ENCODE measurements around the gene CBLB.

DNA sequence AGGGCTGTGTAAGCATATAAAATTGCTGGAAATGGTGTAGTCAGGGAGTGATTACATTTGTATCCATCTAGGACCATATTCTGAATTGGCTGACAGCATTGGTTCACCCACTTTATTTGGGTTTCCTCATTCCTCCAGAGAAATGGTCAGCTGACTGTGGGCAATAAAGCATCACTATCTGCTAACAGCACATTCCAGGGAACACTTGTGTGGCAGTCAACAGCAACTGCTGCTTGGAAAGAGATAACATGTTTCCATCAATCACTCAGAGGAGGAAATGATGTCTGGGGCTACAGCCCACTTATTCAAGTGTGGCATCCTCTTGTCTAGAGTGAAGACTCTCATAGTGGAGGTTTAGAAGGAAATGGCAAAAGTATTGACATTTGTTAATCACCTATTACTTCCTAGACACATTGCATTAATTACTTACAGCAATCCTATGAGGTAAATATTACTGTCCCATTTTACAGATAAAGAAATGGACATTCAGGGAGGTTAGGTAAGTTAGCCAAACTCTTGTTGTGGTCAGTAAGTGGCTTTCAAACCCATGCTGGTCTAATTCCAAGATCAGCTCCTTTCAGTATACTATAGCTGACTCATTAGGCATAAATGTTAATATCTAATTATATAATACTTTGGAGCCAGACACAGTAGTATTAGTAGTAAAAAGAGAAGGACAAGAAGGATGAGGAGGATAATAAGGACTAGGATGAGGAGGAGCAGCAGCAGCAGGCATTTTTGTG, 254.4 kb downstream of the CBLB start:
- TF ChIP-seq, protein P1, sequence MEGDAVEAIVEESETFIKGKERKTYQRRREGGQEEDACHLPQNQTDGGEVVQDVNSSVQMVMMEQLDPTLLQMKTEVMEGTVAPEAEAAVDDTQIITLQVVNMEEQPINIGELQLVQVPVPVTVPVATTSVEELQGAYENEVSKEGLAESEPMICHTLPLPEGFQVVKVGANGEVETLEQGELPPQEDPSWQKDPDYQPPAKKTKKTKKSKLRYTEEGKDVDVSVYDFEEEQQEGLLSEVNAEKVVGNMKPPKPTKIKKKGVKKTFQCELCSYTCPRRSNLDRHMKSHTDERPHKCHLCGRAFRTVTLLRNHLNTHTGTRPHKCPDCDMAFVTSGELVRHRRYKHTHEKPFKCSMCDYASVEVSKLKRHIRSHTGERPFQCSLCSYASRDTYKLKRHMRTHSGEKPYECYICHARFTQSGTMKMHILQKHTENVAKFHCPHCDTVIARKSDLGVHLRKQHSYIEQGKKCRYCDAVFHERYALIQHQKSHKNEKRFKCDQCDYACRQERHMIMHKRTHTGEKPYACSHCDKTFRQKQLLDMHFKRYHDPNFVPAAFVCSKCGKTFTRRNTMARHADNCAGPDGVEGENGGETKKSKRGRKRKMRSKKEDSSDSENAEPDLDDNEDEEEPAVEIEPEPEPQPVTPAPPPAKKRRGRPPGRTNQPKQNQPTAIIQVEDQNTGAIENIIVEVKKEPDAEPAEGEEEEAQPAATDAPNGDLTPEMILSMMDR (IDR thresholded peaks at IDR 0.05; ENCODE audit: insufficient read depth, low read depth, low read length) = no peak
- no peak for TF ChIP-seq EZH2 (IDR thresholded peaks at IDR 0.05; ENCODE audit: insufficient read depth, low read length)

Measured in astrocyte (in vitro differentiated cells and primary cell).